Measurements from ENCODE around the gene TM2D1. TPM values are rescaled to one million over a fixed set of nuclear protein-coding genes. Genes with fewer than 3 reads are reported as not detected.

The TM2D1 gene
- total RNA-seq, 1 donor from 2014 or later, result 30.7 TPM

DNA sequence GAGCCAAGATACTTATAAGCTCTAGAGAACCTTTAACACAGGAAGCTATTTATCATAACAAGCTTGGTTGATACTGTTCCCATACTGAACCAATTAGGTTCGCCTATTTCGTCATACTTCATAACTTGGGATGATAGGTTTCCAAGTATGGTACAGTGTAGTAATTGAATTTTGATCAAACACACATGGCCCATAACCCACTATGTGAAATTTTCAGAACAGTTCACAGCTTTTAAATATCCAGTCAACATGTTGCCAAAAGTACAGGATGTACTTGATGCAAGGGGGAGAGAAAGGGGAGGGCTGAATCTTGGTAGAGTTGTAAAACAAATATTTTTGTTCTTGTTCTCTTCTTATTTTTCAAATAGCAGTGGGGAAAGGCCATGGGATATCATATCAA, 86.6 kb downstream of the TM2D1 start:
- Histone ChIP-seq H3K36me3 (no peaks in the 10 kb centered on the region), H3K9me3 (replicated peaks) (no peaks in the 10 kb centered on the region), H3K27me3 (ENCODE audit: low read depth) (no peaks in the 10 kb centered on the region), H3K27ac (replicated peaks) (peak overlapping the region; percentile 79), H3K4me1 (peaks cover 28% of the 10 kb centered on the region), H3K4me3 (no peak overlapping the region)
- DNase-seq, result no peak
- intact Hi-C loops (cut with micrococcal nuclease), result no loop called here
- TF ChIP-seq, protein P1, sequence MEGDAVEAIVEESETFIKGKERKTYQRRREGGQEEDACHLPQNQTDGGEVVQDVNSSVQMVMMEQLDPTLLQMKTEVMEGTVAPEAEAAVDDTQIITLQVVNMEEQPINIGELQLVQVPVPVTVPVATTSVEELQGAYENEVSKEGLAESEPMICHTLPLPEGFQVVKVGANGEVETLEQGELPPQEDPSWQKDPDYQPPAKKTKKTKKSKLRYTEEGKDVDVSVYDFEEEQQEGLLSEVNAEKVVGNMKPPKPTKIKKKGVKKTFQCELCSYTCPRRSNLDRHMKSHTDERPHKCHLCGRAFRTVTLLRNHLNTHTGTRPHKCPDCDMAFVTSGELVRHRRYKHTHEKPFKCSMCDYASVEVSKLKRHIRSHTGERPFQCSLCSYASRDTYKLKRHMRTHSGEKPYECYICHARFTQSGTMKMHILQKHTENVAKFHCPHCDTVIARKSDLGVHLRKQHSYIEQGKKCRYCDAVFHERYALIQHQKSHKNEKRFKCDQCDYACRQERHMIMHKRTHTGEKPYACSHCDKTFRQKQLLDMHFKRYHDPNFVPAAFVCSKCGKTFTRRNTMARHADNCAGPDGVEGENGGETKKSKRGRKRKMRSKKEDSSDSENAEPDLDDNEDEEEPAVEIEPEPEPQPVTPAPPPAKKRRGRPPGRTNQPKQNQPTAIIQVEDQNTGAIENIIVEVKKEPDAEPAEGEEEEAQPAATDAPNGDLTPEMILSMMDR (IDR thresholded peaks at IDR 0.05; ENCODE audit: borderline replicate concordance), result no peak

DNA sequence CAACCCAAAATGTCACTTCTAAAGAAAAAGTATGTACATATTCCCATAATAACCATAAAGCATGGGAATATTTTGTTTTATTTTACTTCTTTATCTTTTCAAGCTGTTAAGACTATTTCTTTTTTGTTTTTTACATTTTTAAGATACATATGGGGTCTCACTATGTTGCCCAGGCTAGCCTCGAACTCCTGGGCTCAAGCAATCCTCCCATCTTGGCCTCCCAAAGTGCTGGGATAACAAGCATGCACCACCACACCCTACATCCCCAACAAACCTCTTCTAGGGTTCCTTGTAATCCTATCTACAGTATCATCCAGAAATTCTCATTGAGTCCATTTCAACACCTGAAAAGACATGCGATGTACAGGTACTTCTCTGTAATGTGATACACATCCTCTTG, 87.5 kb downstream of the TM2D1 start:
- intact Hi-C loops (cut with micrococcal nuclease), result no loop called here
- Histone ChIP-seq H3K27me3 (ENCODE audit: low read depth) (no peaks in the 10 kb centered on the region), H3K9me3 (replicated peaks) (no peaks in the 10 kb centered on the region), H3K27ac (replicated peaks) (peak overlapping the region; percentile 79), H3K4me3 (no peak overlapping the region), H3K4me1 (peaks cover 27% of the 10 kb centered on the region), H3K36me3 (no peaks in the 10 kb centered on the region)
- DNase-seq, result no peak
- TF ChIP-seq, protein P1 (IDR thresholded peaks at IDR 0.05; ENCODE audit: borderline replicate concordance), result no peak

DNA sequence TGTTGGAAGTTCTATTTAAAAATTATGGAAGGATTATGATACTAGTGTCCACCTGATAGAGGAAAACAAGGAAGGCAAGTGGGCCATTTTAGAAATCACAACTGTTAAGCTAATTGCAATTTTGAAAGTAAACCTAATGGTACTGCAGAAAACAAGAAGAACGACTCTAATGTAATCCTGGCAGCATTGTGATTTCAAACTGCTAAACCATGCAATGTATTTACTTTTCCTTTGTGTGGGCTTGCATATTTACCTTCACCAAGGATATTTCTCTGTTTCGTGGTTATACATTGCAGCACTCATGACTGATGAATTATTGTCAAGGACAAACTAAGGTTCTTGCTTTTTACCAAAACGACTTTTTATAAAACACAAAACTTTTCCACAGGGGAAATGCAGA, 88.1 kb downstream of the TM2D1 start:
- Histone ChIP-seq H3K27me3 (ENCODE audit: low read depth) (no peaks in the 10 kb centered on the region), H3K4me1 (peaks cover 21% of the 10 kb centered on the region), H3K4me3 (no peak overlapping the region), H3K27ac (replicated peaks) (peak overlapping the region; percentile 79), H3K9me3 (replicated peaks) (no peaks in the 10 kb centered on the region), H3K36me3 (no peaks in the 10 kb centered on the region)
- TF ChIP-seq, protein P1 (IDR thresholded peaks at IDR 0.05; ENCODE audit: borderline replicate concordance), result no peak
- intact Hi-C loops (cut with micrococcal nuclease), result no loop called here
- no peak for DNase-seq

DNA sequence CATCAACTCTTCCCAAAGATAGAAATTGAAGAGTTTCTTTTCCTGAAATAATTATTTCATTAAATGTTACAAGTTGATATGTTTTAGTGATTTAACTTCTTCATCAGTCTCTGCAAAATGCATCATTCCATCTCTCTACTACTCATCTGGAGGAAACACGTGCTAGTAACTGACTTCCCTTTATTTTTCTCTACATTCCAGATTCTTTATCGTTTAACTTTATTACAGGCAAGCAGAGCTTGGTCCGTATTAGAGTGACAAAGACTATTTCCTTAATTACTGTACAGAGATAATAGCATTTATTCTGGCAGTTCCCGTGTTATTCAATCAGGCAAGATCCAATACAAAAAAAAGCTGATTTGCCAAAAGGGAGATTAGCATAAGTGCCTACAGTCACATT, 88.6 kb downstream of the TM2D1 start:
- no peak for DNase-seq
- Histone ChIP-seq H3K9me3 (replicated peaks) (no peaks in the 10 kb centered on the region), H3K4me1 (peaks cover 16% of the 10 kb centered on the region), H3K27ac (replicated peaks) (no peak overlapping the region), H3K36me3 (no peaks in the 10 kb centered on the region), H3K4me3 (no peak overlapping the region), H3K27me3 (ENCODE audit: low read depth) (no peaks in the 10 kb centered on the region)
- intact Hi-C loops (cut with micrococcal nuclease), result no loop called here
- TF ChIP-seq, protein P1 (IDR thresholded peaks at IDR 0.05; ENCODE audit: borderline replicate concordance), result no peak

DNA sequence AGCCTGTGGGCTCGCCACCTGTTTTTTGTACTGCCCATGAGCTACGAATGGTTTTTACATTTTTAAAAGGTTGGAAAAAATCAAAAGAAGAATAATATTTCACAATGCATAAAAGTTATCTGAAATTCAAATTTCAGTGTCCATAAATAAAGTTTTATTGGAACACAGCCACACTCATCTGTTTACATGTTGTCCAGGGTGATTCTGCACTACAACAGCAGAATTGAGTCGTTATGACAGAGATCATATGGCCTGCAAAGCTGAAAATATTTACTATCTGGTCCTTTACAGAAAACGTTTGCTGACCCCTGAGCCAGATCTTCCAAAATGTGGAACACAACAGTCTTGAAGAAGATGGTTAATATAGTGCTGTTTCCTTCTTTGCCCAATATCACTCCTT, 89.4 kb downstream of the TM2D1 start:
- TF ChIP-seq, protein P1 (IDR thresholded peaks at IDR 0.05; ENCODE audit: borderline replicate concordance), result no peak
- H3K27ac ChIP-seq (replicated peaks), result no peak overlapping the region
- H3K4me1 ChIP-seq, result peaks cover 16% of the 10 kb centered on the region
- H3K27me3 ChIP-seq (ENCODE audit: low read depth), result no peaks in the 10 kb centered on the region
- no peak for DNase-seq
- intact Hi-C loops (cut with micrococcal nuclease), result no loop called here
- no peaks in the 10 kb centered on the region for H3K36me3 ChIP-seq
- H3K9me3 ChIP-seq (replicated peaks), result no peaks in the 10 kb centered on the region
- no peak overlapping the region for H3K4me3 ChIP-seq

DNA sequence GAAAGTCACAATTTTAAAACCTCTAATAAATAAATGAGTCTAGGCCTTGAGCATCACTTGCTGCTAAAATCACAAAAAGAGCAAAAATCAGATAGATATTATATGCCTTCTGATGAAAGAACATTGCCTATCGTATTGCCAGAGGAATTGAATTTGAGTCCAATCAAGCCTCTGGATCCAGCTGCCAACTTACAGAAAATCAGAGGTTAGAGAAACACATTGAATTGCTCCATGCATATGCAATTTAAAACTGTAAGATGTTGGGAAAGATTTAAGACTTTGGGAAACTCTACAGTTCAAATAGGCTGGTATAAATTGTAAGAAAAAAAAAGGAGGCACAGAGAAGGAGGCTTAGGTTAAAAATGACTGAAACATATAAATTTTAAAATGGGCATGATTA, 93.5 kb downstream of the TM2D1 start:
- no peaks in the 10 kb centered on the region for H3K36me3 ChIP-seq
- H3K27ac ChIP-seq (replicated peaks), result no peak overlapping the region
- no peaks in the 10 kb centered on the region for H3K27me3 ChIP-seq (ENCODE audit: low read depth)
- no peaks in the 10 kb centered on the region for H3K4me1 ChIP-seq
- intact Hi-C loops (cut with micrococcal nuclease), result no loop called here
- DNase-seq, result no peak
- H3K4me3 ChIP-seq, result no peak overlapping the region
- TF ChIP-seq, protein P1 (IDR thresholded peaks at IDR 0.05; ENCODE audit: borderline replicate concordance), result no peak
- no peaks in the 10 kb centered on the region for H3K9me3 ChIP-seq (replicated peaks)
